Activated T-helper 17 cell treated with anti-CD3 and anti-CD28 coated beads, Interleukin-2, amount 50 U/mL, for 72 hours (primary cell): ENCODE data around the gene TACR2. TPM values are rescaled to one million over a fixed set of nuclear protein-coding genes. Genes with fewer than 3 reads are reported as not detected.
A peak's percentile ranks its signal among the peaks of the same experiment; 100 is the strongest.

ENCODE experiments used
- ATAC-seq: fragments of 150-1000 bp; cut with Tn5 transposase; replicated peaks from 2 replicates; pipeline ENCODE4 v1.10.0; 2021; ENCODE audit warnings: mild to moderate bottlenecking, moderate library complexity
- H3K27ac Mint-ChIP-seq: one replicate; pipeline ENCODE4 v1.8.0; 2022; ENCODE audit warnings: mixed read lengths
- H3K27me3 Mint-ChIP-seq: one replicate; pipeline ENCODE4 v1.8.0; 2022; ENCODE audit warnings: mixed read lengths
- H3K36me3 Mint-ChIP-seq: one replicate; pipeline ENCODE4 v1.8.0; 2022; ENCODE audit warnings: low read depth, mild to moderate bottlenecking, mixed read lengths
- H3K4me1 Mint-ChIP-seq: one replicate; pipeline ENCODE4 v1.8.0; 2022; ENCODE audit warnings: mixed read lengths
- H3K4me3 Mint-ChIP-seq: one replicate; pipeline ENCODE4 v1.8.0; 2022; ENCODE audit warnings: mild to moderate bottlenecking, mixed read lengths
- H3K9me3 Mint-ChIP-seq: one replicate; pipeline ENCODE4 v1.8.0; 2022; ENCODE audit warnings: mixed read lengths
- total RNA-seq, 2 donors: library from RNA; stranded (reverse); gene quantifications; one replicate each; pipeline ENCODE4 v1.2.3, GENCODE V29; 2022

TACR2 gene
- total RNA-seq: not detected

DNA sequence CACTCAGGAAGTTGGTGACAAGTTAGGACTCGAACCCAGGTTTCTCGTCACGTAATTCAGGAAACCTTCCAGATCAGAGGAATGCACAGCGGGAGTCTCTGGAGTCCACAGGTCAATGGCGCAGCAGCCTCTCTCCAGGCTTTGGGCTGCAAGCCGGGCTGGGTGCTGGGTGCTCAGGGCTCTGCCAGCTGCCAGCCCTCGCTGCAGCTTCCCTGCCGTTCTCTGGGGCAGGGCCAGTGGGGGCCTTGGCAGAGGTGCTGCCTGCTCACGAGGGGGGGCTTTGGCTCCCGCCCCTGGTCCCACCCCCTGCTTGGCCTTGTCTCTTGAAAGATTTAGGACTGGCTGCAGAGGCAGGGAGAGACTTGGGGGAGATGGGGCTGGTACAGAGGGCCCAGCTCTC lies at the start of gene TACR2:
Gene TACR2 (minus strand): TSS at position 224 of the 400 bp plus-strand sequence. CDS start 595 bp downstream, outside the sequence.
- Mint-ChIP-seq H3K27me3 (no peaks in the 10 kb centered on the region), H3K9me3 (no peaks in the 10 kb centered on the region), H3K4me3 (no peak within 1 kb of the TSS), H3K4me1 (peaks cover under 1% of the 10 kb centered on the region), H3K36me3 (no peaks in the 10 kb centered on the region), H3K27ac (no peak within 1 kb of the TSS)
- ATAC-seq: no peak

- no peak for ATAC-seq
- no peaks in the 10 kb centered on the region for H3K9me3 Mint-ChIP-seq
- H3K4me3 Mint-ChIP-seq: peak overlapping the region; percentile 56
- H3K36me3 Mint-ChIP-seq: no peaks in the 10 kb centered on the region
- H3K4me1 Mint-ChIP-seq: peaks cover 33% of the 10 kb centered on the region
- no peaks in the 10 kb centered on the region for H3K27me3 Mint-ChIP-seq
- peak overlapping the region; percentile 86 for H3K27ac Mint-ChIP-seq
These were observed 49.4 kb upstream of the TACR2 start for GRCh38 chr10:69466158-69466490.

GRCh38 chr10:69465457-69466157 lies 48.9 kb upstream of the TACR2 start:
- H3K4me3 Mint-ChIP-seq: peak overlapping the region; percentile 56
- H3K27me3 Mint-ChIP-seq: no peaks in the 10 kb centered on the region
- peaks cover 33% of the 10 kb centered on the region for H3K4me1 Mint-ChIP-seq
- H3K27ac Mint-ChIP-seq: peak overlapping the region; percentile 86
- no peaks in the 10 kb centered on the region for H3K36me3 Mint-ChIP-seq
- peak; percentile 42 for ATAC-seq
- H3K9me3 Mint-ChIP-seq: no peaks in the 10 kb centered on the region

GRCh38 chr10:69464801-69465401 lies 48.2 kb upstream of the TACR2 start:
- peak overlapping the region; percentile 86 for H3K27ac Mint-ChIP-seq
- no peaks in the 10 kb centered on the region for H3K27me3 Mint-ChIP-seq
- peak; percentile 77 for ATAC-seq
- no peaks in the 10 kb centered on the region for H3K36me3 Mint-ChIP-seq
- H3K9me3 Mint-ChIP-seq: no peaks in the 10 kb centered on the region
- peak overlapping the region; percentile 56 for H3K4me3 Mint-ChIP-seq
- H3K4me1 Mint-ChIP-seq: peaks cover 33% of the 10 kb centered on the region

DNA sequence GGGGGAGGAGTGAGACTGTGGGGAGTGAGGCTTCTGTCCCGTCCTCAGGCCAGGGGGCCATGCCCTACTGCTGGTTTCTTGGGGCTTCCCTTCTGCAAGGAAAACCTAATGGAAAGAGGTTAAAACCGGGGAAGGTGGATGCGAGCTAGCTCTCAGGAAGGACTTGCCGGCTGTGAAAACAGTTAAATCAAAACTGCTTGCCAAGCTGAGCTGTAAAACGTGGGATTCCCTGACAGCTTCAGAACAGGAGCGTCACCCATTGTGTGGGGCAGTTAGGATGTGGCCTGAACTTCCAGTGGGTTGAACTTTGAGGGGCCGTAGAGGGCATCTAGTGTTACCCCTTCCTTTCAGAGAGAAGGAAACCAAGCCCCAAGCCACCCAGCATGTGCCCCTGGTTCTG lies 47.7 kb upstream of the TACR2 start:
- Mint-ChIP-seq H3K9me3 (no peaks in the 10 kb centered on the region), H3K27me3 (no peaks in the 10 kb centered on the region), H3K4me1 (peaks cover 33% of the 10 kb centered on the region), H3K4me3 (peak overlapping the region; percentile 56), H3K36me3 (no peaks in the 10 kb centered on the region), H3K27ac (peak overlapping the region; percentile 86)
- no peak for ATAC-seq

- Mint-ChIP-seq H3K36me3 (no peaks in the 10 kb centered on the region), H3K27ac (peak overlapping the region; percentile 86), H3K4me1 (peaks cover 33% of the 10 kb centered on the region), H3K4me3 (peak overlapping the region; percentile 56), H3K27me3 (no peaks in the 10 kb centered on the region), H3K9me3 (no peaks in the 10 kb centered on the region)
- no peak for ATAC-seq
These were observed 47.2 kb upstream of the TACR2 start for GRCh38 chr10:69463886-69464285.

DNA sequence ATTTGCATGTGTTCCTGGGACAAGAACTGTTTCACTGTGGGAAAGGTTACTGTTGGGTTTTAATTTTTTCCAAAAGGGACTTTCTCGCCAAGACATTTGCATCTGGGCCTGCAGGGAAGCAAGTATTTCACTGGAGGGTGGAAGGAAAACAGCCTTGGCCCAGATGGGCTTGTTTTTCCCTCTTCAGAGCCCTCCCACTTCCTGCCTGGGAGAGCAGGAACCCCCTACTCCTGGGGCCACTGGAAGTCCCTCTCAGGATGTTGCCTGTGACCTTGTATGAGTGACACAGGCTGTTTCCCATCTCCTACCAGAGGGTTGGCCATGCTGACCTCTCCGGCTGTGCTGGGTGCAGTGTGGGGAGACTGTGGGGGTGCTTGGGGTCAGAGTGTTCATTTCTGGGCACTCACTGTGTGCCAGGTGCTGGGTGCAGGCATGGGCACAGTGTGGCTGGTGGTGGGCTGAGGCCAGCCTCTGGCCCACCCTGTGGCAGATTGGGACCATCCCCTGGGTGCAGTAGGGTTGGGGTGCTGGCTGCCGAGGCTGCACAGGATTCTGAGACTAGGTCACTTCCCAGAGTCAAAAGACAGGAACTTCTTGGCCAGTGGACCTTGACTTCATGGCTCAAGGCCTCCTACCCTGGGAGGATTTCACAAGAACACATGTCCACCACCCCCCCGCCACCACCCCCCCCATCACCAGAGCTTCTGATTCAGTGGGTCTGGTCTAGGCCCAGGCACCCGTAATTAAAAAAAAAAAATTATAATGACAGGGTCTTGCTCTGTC lies 44.7 kb upstream of the TACR2 start:
- ATAC-seq: no peak
- peaks cover 36% of the 10 kb centered on the region for H3K4me1 Mint-ChIP-seq
- H3K36me3 Mint-ChIP-seq: no peaks in the 10 kb centered on the region
- H3K9me3 Mint-ChIP-seq: no peaks in the 10 kb centered on the region
- H3K27ac Mint-ChIP-seq: peak overlapping the region; percentile 80
- peak overlapping the region; percentile 44 for H3K4me3 Mint-ChIP-seq
- H3K27me3 Mint-ChIP-seq: no peaks in the 10 kb centered on the region

GRCh38 chr10:69460576-69461242 lies 44.0 kb upstream of the TACR2 start:
- Mint-ChIP-seq H3K9me3 (no peaks in the 10 kb centered on the region), H3K4me1 (peaks cover 36% of the 10 kb centered on the region), H3K27ac (peak overlapping the region; percentile 80), H3K36me3 (no peaks in the 10 kb centered on the region), H3K27me3 (no peaks in the 10 kb centered on the region), H3K4me3 (peak overlapping the region; percentile 44)
- no peak for ATAC-seq

DNA sequence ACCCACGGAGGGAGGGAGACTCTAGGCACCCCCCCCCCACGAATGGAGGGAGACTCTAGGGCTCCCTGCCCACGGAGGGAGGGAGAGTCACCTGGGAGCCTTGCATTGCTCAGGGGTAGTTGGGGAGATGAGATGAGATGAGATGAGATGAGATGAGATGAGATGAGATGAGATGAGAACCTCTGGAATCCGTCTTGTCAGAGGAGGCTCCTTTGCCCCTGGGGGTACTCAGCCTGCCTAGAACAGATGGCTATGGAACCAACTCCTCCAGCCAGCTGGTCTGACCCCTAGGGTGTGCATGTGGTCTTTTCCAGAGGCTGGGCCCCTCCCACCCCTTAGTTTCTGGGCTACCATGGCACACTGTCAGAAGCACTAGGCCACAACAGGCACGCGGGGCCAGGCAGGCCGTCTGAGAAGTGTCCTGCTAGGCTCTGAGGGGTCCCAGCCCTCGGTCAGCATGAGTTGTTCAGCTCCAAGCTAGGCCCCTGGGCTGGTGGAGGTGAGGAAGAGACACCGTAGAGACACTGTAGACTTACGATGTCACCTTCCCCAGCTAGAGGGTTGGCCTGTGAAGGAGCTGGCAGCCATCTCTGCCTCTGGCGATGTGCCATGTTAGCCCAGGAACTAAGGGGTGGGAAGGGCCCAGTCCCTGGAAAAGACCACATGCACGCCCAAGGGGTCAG lies 43.3 kb upstream of the TACR2 start:
- H3K36me3 Mint-ChIP-seq: no peaks in the 10 kb centered on the region
- no peak for ATAC-seq
- peak overlapping the region; percentile 0 for H3K27ac Mint-ChIP-seq
- H3K9me3 Mint-ChIP-seq: no peaks in the 10 kb centered on the region
- peak overlapping the region; percentile 44 for H3K4me3 Mint-ChIP-seq
- peaks cover 35% of the 10 kb centered on the region for H3K4me1 Mint-ChIP-seq
- no peaks in the 10 kb centered on the region for H3K27me3 Mint-ChIP-seq

- Mint-ChIP-seq H3K9me3 (no peaks in the 10 kb centered on the region), H3K4me1 (peaks cover 28% of the 10 kb centered on the region), H3K27me3 (no peaks in the 10 kb centered on the region), H3K27ac (peak overlapping the region; percentile 0), H3K36me3 (no peaks in the 10 kb centered on the region), H3K4me3 (no peak overlapping the region)
- no peak for ATAC-seq
These were observed 42.5 kb upstream of the TACR2 start for GRCh38 chr10:69459101-69459790.

DNA sequence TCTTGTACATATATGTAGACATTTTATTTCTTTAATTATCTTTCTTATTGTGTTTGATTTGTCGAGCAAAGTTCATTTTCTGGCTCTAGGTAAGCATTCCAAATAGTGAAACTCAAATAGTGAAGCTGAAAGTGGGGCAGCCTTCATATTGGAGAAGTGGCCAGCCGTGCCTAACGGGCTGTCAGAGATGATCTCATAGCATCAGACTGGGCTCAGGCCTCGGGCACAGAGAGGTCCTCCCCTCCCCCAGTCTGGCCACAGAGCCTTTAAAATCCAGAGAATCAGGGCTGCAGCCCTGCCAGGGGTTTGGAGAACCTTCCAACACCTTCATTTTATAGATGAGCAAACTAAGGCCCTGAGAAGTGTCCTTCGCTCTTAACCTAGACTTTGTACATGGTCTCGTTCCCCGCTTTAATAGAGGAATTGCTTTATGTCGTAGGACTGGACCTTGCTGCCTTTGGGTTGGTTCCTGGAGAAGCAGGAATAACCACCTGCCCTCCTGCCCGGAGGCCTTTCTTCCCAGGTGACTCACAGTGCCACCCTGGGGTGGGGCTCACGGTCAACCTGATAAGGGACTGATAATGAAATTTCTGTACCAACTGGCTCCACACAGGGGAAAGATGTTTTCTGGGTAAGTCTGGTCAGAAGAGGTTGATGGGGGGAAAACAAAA lies 41.8 kb upstream of the TACR2 start:
- Mint-ChIP-seq H3K4me3 (peak overlapping the region; percentile 1), H3K27me3 (no peaks in the 10 kb centered on the region), H3K9me3 (no peaks in the 10 kb centered on the region), H3K36me3 (no peaks in the 10 kb centered on the region), H3K27ac (no peak overlapping the region), H3K4me1 (peaks cover 24% of the 10 kb centered on the region)
- no peak for ATAC-seq

DNA sequence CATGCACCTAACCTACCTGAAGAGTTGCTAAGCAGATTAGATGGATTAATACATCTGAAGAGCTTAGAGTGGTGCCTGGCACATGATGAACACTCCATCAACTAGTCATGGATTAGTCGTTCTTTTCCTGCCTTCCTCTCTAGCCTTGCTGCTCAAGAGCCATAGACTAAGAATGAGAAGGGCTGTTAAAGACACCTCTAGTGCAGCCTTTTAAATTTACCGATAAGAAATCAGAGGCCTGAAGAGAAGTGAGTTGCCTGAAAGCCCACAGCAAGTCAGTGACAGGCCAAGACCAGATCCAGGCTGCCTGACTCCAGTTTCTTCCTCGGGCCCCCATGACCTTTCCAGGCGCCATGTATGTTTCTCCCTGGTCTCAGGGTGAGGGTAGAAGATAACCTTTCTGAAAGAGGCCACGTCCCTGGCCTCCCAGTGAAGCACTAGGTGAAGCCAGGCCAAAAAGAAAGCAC lies 41.1 kb upstream of the TACR2 start:
- Mint-ChIP-seq H3K27me3 (no peaks in the 10 kb centered on the region), H3K9me3 (no peaks in the 10 kb centered on the region), H3K4me3 (peak overlapping the region; percentile 52), H3K4me1 (peaks cover 20% of the 10 kb centered on the region), H3K27ac (peak overlapping the region; percentile 26), H3K36me3 (no peaks in the 10 kb centered on the region)
- peak; percentile 32 for ATAC-seq
